Testis (tissue), 3 donors: ENCODE measurements around the gene MPRIP. TPM values are rescaled to one million over a fixed set of nuclear protein-coding genes. Genes with fewer than 3 reads are reported as not detected.

Experiments
- DNase-seq: peaks from one replicate; pipeline ENCODE4 v3.0.0-alpha.2; 2019
- H3K27ac ChIP-seq, 2 donors: fragments of 200-600 bp; sonication (generic); one replicate each; pipeline ENCODE4 v1.5.1; 2019
- H3K27me3 ChIP-seq: fragments of 200-600 bp; sonication (generic); one replicate; pipeline ENCODE4 v1.5.1; 2019
- H3K36me3 ChIP-seq: fragments of 200-600 bp; sonication (generic); one replicate; pipeline ENCODE4 v1.5.1; 2017; ENCODE audit warnings: low read depth; ENCODE audit errors: missing control alignments
- H3K4me1 ChIP-seq: fragments of 200-600 bp; sonication (generic); one replicate; pipeline ENCODE4 v1.5.1; 2019
- H3K4me3 ChIP-seq, 2 donors: fragments of 200-600 bp; sonication (generic); one replicate each; pipeline ENCODE4 v1.5.1; 2017 to 2019
- H3K9me3 ChIP-seq: fragments of 200-600 bp; sonication (generic); one replicate; pipeline ENCODE4 v1.5.1; 2017
- CTCF ChIP-seq, 3 experiments: fragments of 450-650 bp in 2 of 3; fragments of 200-600 bp in 1 of 3; sonication (generic) in 1 of 3; IDR thresholded peaks; one replicate each; pipeline ENCODE4 v1.5.1; 2016 to 2019; ENCODE audit warnings: antibody characterized with exemption in 3 of 3, mild to moderate bottlenecking in 2 of 3, moderate library complexity in 1 of 3
- POLR2A ChIP-seq: fragments of 450-650 bp; IDR thresholded peaks from one replicate; pipeline ENCODE4 v1.6.1; 2017; ENCODE audit warnings: antibody characterized with exemption, mild to moderate bottlenecking, moderate library complexity
- WGBS, 2 donors: methylation state at CpG; one replicate each; pipeline ENCODE4 v1.1.5; 2018; 5-methylcytosine and 5-hydroxymethylcytosine counted together
- intact Hi-C: fragments of 100-400 bp; cut with DNase I; formaldehyde crosslinking; loops from one replicate; pipeline ENCODE4 v1.15.1; 2023; ENCODE audit warnings: low total_unique reads
- polyA plus RNA-seq: library from polyadenylated mRNA; stranded (reverse); fragments of 350-450 nt; fragmentation: Illumina TruSeq; extraction: RNeasy Lipid Tissue Mini Kit (QIAGEN cat#74804); gene quantifications from one replicate; pipeline ENCODE4 v1.2.3, GENCODE V29; 2014; ENCODE audit warnings: low read depth, low replicate concordance; ENCODE audit not compliant: insufficient read depth
- total RNA-seq, 2 donors: library from RNA; depleted of rRNA; stranded (reverse); fragments of >200 nt; gene quantifications; one replicate each; pipeline ENCODE4 v1.2.3, GENCODE V29; 2016

The MPRIP gene
- total and polyA plus RNA-seq, 3 donors from 2014 or later, result 191 to 337 (median 304) TPM

GRCh38 chr17:17084317-17084835, 42.1 kb downstream of the MPRIP start:
- H3K4me3 ChIP-seq, result no peak overlapping the region
- no peaks in the 10 kb centered on the region for H3K27me3 ChIP-seq
- no peaks in the 10 kb centered on the region for H3K9me3 ChIP-seq
- peaks cover 30% of the 10 kb centered on the region for H3K4me1 ChIP-seq
- WGBS, 2 donors, result 91% methylated on average over 9 of the region's 9 CpGs
- TF ChIP-seq POLR2A, result no peak
- TF ChIP-seq CTCF (IDR thresholded peaks at IDR 0.05), result no peak
- no peak for DNase-seq
- intact Hi-C loops, result no loop called here
- no peaks in the 10 kb centered on the region for H3K36me3 ChIP-seq
- no peak overlapping the region for H3K27ac ChIP-seq

GRCh38 chr17:17084941-17085340, 42.7 kb downstream of the MPRIP start:
- Histone ChIP-seq H3K9me3 (no peaks in the 10 kb centered on the region), H3K27me3 (no peaks in the 10 kb centered on the region), H3K4me1 (peaks cover 25% of the 10 kb centered on the region), H3K36me3 (no peaks in the 10 kb centered on the region), H3K27ac (no peak overlapping the region), H3K4me3 (no peak overlapping the region)
- no peak for DNase-seq
- intact Hi-C loops, result no loop called here
- WGBS, 2 donors, result 83 to 85% methylated on average over 6 of the region's 6 CpGs
- TF ChIP-seq POLR2A (no peak), CTCF (IDR thresholded peaks at IDR 0.05) (no peak)

GRCh38 chr17:17086585-17086984, 44.3 kb downstream of the MPRIP start:
- no peak overlapping the region for H3K4me3 ChIP-seq
- TF ChIP-seq POLR2A (no peak), CTCF (IDR thresholded peaks at IDR 0.05) (no peak)
- no peaks in the 10 kb centered on the region for H3K36me3 ChIP-seq
- no peaks in the 10 kb centered on the region for H3K27me3 ChIP-seq
- intact Hi-C loops, result no loop called here
- H3K9me3 ChIP-seq, result no peaks in the 10 kb centered on the region
- no peak overlapping the region for H3K27ac ChIP-seq
- DNase-seq, result no peak
- peaks cover 14% of the 10 kb centered on the region for H3K4me1 ChIP-seq
- WGBS, 2 donors, result 80 to 98% methylated on average over 6 of the region's 6 CpGs

- no peak for DNase-seq
These were observed 45.3 kb downstream of the MPRIP start for GRCh38 chr17:17087424-17088015.

More at GRCh38 chr17:17087424-17088015, 45.3 kb downstream of the MPRIP start:
- H3K9me3 ChIP-seq, result no peaks in the 10 kb centered on the region
- H3K27me3 ChIP-seq, result no peaks in the 10 kb centered on the region
- peaks cover 17% of the 10 kb centered on the region for H3K4me1 ChIP-seq
- H3K27ac ChIP-seq, result peak overlapping the region; percentile 51 to 68
- H3K36me3 ChIP-seq, result no peaks in the 10 kb centered on the region
- WGBS, 2 donors, result 85 to 87% methylated on average over 8 to 13 of the region's 13 CpGs
- TF ChIP-seq CTCF (IDR thresholded peaks at IDR 0.05), result no peak
- no peak for TF ChIP-seq POLR2A
- intact Hi-C loops, result no loop called here
- H3K4me3 ChIP-seq, result no peak overlapping the region
